Activated T-helper 1 cell treated with Interleukin-2 at 50 U/mL for 16 hours (primary cell): ENCODE data around the gene FFAR4.
"Not testable (repeated sequence)": the region's sequence is repeated elsewhere in the genome, so short reads cannot be mapped to it uniquely, and the experiment has no call there.

Source experiments
- DNase-seq: peaks from one replicate; pipeline ENCODE4 v3.0.0-alpha.2; 2020; ENCODE audit warnings: low read depth

Gene FFAR4

GRCh38 chr10:93566435-93567276 lies at the start of gene FFAR4:
FFAR4 (plus strand) TSS chr10:93566665; CDS start chr10:93566721, 56 bp downstream.
- no peak for DNase-seq

- no peak for DNase-seq
Observed at GRCh38 chr10:93518531-93518930, 47.9 kb upstream of the FFAR4 start.

- DNase-seq, result no peak
Observed at GRCh38 chr10:93535293-93535692, 31.2 kb upstream of the FFAR4 start.

GRCh38 chr10:93540871-93541270 lies 25.6 kb upstream of the FFAR4 start:
- not testable (repeated sequence) for DNase-seq

DNA sequence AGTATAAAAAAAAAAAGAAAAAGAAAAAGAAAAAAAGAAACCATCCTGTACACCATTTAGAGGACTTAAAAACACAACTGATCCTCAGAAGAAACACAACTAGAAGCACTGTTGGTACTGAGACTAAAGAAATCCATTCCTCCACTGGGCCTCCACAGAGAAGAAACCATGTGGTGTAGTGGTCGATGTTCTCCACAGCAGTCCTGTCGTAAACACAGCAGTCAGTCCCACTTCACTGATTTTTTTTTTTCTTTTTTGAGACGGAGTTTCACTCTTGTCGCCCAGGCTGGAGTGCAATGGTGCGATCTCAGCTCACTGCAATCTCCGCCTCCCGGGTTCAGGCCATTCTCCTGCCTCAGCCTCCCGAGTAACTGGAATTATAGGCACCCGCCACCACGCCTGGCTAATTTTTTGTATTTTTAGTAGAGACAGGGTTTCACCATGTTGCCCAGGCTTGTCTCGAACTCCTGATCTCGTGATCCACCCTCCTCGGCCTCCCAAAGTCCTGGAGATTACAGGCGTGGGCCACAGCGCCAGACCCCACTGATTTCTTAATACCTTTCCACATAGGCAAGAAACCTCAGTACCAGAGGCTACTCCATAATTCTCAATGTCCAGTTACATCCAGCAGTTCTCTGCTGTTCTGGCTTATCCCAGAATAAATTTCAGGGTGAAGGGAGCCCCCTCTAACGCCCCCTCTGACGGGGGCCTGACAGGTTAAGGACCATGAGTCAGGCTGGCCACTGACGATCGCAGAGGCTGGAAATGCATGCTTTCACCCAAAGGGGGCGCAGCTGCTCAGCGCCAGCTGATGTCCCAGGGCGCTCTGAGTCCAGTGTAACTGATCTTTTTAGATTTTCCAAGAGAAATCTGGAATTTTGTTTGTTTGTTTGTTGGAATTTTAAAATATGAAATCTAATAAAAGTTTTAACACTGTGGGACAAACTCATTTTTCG lies 24.8 kb upstream of the FFAR4 start:
- DNase-seq, result no peak

GRCh38 chr10:93542358-93542791 lies 24.1 kb upstream of the FFAR4 start:
- no peak for DNase-seq

- not testable (repeated sequence) for DNase-seq
Observed at GRCh38 chr10:93546995-93547394, 19.5 kb upstream of the FFAR4 start.

DNA sequence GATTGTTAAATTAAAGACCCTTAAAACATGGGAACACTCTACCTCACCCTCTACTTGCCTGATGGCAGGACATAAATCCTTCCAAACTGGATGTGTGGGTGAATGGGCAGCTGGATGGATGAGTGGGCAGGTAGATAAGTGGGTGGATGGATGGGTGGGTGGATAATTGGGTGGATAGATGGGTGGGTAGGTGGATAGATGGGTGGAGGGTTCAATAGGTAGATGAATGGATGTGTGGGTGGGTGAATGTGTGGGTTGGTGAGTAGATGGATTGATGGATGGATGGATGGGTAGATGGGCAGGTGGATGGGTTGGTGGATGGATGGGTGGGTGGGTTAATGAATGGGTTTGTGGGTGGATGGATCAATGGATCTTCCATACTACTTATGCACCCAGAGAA lies 18.9 kb upstream of the FFAR4 start:
- no peak for DNase-seq

- DNase-seq, result no peak
Observed at GRCh38 chr10:93548376-93549071, 17.9 kb upstream of the FFAR4 start.

DNA sequence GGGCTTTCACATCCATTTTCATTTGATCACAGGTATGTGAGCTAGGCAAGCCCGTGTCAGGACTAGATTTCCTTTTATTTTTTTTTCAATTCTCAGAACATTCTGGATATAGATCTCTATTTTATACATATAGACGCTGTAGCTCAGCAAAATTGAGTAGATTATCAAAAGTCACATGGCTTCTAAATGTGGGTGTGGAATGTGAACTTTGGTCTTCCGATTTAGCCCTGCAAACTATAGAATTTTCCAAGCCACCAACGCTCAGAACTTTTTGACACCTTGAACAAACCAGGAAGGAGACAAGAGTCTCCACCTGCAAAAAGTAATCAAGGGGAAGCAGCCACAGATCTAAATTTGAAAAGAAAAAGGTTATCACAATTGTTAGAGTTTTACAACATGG lies 15.9 kb upstream of the FFAR4 start:
- DNase-seq, result no peak

- no peak for DNase-seq
Observed at GRCh38 chr10:93552780-93553179, 13.7 kb upstream of the FFAR4 start.

DNA sequence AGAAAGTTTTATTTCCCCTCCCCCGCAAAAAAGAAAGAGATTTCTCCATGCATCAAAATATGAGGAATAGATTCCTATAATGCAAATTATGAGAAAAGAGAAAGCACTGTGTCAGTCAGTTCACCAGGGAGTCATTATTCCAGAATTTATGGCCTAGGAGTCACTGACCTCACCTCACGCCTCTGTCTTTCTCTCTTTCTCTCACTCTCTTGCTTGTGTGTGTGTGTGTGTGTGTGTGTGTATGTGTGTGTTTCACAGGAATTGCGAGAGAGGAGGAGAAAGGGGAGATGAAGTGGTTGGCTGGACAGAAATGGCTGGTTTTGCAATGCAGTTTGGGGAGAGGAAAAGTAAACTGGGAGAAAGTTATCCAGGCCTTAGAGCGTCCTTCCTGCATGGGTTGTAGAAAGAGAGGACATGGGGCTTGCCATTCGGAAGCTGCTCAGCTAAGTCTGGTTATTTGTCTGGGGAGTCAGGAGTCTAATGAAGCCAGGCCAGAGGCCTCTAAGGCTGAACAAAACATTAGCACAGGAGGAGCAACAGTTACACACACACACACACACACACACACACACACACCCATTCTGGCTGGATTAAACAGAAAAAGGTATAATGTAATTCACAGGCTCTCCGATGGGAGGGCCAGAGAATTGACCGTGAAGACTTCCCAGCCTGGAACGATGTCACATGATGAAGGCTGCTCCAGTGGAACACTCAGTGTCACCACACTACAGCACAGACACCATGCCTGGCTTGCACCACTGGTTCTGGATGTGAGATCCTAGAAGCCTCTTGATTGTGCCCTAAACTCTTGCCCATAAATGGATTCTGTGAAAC lies 12.8 kb upstream of the FFAR4 start:
- no peak for DNase-seq

- no peak for DNase-seq
Observed at GRCh38 chr10:93554316-93554663, 12.2 kb upstream of the FFAR4 start.

GRCh38 chr10:93554760-93555432 lies 11.6 kb upstream of the FFAR4 start:
- DNase-seq, result no peak

- DNase-seq, result no peak
Observed at GRCh38 chr10:93559490-93559889, 7.0 kb upstream of the FFAR4 start.

DNA sequence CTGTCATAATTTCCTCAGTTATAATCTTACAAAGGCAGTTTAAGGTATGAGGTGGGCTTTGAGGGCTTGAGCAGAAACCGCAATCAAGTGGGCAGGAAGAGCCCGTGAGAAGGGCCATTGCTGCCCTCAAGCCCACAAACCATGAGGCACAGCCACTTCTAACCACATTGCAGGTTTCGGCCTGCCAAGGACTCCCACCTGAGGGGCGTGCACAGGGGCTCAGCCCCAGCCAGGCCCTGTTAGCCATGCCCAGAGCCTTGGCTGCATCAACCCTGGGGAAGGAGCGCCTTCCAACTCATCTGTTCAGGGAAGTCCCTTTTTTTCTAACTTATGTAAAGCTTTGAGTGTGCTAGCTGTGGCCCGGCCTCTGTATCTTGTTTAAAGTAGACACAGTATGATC lies 5.9 kb upstream of the FFAR4 start:
- no peak for DNase-seq

GRCh38 chr10:93565446-93565845 lies 1.0 kb upstream of the FFAR4 start:
- no peak for DNase-seq

GRCh38 chr10:93567277-93568104 lies 1.0 kb downstream of the FFAR4 start:
- no peak for DNase-seq

GRCh38 chr10:93568105-93568390 lies 1.6 kb downstream of the FFAR4 start:
- DNase-seq, result no peak

DNA sequence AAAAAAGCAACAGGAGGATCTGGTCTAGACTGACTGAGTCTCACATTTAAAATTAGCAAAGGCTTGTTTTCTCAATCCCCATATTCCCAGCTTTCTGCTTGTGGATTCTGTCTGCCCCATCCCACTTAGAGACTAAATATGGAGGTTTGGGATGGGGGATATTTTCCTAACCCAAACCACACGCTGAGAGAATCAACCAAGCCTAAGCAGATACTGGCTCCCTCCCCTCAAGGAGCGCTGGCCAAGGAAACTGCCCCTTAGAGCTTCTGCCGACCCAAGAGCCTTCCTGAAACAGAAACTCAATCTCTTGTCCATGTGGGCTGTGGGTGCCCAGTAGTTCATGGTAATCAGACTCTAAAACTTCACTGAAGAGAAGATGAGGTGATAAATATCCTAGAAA lies 3.9 kb downstream of the FFAR4 start:
- no peak for DNase-seq
